Measurements from ENCODE around the gene RASGRP3.
A peak's percentile ranks its signal among the peaks of the same experiment; 100 is the strongest.
"Not testable (repeated sequence)": the region's sequence is repeated elsewhere in the genome, so short reads cannot be mapped to it uniquely, and the experiment has no call there.

The RASGRP3 gene

GRCh38 chr2:33476131-33476792, at the start of gene RASGRP3:
TSS of gene RASGRP3 (plus strand) at chr2:33476649. CDS start at chr2:33515137, 38,488 bp downstream.
- DNase-seq: peak; percentile 50

GRCh38 chr2:33426666-33427231, 49.7 kb upstream of the RASGRP3 start:
- DNase-seq: peak; percentile 28

GRCh38 chr2:33430077-33430476, 46.4 kb upstream of the RASGRP3 start:
- DNase-seq: no peak

- DNase-seq: no peak
Observed at GRCh38 chr2:33430856-33431255, 45.6 kb upstream of the RASGRP3 start.

- DNase-seq: no peak
Observed at GRCh38 chr2:33432871-33433270, 43.6 kb upstream of the RASGRP3 start.

GRCh38 chr2:33433279-33434235, 42.9 kb upstream of the RASGRP3 start:
- DNase-seq: no peak

- no peak for DNase-seq
Observed at GRCh38 chr2:33435518-33435917, 40.9 kb upstream of the RASGRP3 start.

GRCh38 chr2:33436083-33436482, 40.4 kb upstream of the RASGRP3 start:
- no peak for DNase-seq

- DNase-seq: no peak
Observed at GRCh38 chr2:33437297-33437696, 39.2 kb upstream of the RASGRP3 start.

GRCh38 chr2:33437815-33438214, 38.6 kb upstream of the RASGRP3 start:
- DNase-seq: no peak

GRCh38 chr2:33441235-33441810, 35.1 kb upstream of the RASGRP3 start:
- peak; percentile 15 for DNase-seq

- DNase-seq: not testable (repeated sequence)
Observed at GRCh38 chr2:33442052-33442451, 34.4 kb upstream of the RASGRP3 start.

- DNase-seq: no peak
Observed at GRCh38 chr2:33442528-33443079, 33.8 kb upstream of the RASGRP3 start.

GRCh38 chr2:33443274-33443829, 33.1 kb upstream of the RASGRP3 start:
- no peak for DNase-seq

- DNase-seq: no peak
Observed at GRCh38 chr2:33444967-33445366, 31.5 kb upstream of the RASGRP3 start.

- no peak for DNase-seq
Observed at GRCh38 chr2:33448220-33448899, 28.1 kb upstream of the RASGRP3 start.

GRCh38 chr2:33451214-33451613, 25.2 kb upstream of the RASGRP3 start:
- no peak for DNase-seq

GRCh38 chr2:33451825-33452224, 24.6 kb upstream of the RASGRP3 start:
- DNase-seq: no peak

GRCh38 chr2:33452545-33452944, 23.9 kb upstream of the RASGRP3 start:
- DNase-seq: no peak

- DNase-seq: no peak
Observed at GRCh38 chr2:33453905-33454479, 22.5 kb upstream of the RASGRP3 start.

- no peak for DNase-seq
Observed at GRCh38 chr2:33457556-33458247, 18.7 kb upstream of the RASGRP3 start.
